ENCODE measurements around the gene KDR.

KDR gene

DNA sequence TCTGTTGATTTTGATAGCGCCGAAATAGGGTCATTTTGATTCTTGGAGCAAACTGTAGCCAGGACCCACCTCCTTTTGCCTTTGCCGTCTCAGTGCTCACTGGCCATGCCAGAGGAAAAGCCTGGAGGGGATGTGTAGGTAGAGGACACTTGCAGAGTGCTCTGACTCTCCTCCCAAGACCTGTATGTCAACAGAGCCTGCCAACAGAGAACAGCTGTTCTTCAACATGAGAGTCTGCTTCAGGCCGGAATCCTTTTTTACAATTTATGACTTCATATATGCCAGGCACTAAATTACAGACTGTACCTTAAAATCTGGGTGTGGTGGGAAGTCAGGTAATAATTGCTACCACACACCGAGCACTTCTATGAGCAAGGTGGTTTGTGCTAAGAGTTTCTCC, 94.2 kb downstream of the KDR start:
- no peak for DNase-seq (ENCODE audit: extremely low read depth in 1 of 2, low read depth in 1 of 2)

DNA sequence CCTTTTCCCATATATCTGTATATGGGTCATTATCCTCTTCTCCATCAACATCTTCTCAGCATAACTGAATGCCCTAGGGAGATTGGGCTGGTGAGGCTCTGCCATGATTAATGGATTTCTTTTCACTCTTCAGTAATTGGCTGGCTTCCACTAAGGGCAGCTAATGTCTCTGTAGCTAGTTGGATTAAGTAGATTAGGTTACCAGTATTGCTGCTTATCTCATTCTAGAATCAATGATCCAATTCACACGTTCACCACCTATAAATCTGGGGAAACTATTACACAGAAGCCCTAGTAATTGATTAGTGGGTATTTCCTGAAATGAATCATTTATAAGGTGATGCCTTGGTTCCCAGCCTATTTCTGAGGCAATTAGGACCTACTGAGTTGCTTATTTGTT, 94.8 kb downstream of the KDR start:
- DNase-seq (ENCODE audit: extremely low read depth in 1 of 2, low read depth in 1 of 2), result no peak

DNA sequence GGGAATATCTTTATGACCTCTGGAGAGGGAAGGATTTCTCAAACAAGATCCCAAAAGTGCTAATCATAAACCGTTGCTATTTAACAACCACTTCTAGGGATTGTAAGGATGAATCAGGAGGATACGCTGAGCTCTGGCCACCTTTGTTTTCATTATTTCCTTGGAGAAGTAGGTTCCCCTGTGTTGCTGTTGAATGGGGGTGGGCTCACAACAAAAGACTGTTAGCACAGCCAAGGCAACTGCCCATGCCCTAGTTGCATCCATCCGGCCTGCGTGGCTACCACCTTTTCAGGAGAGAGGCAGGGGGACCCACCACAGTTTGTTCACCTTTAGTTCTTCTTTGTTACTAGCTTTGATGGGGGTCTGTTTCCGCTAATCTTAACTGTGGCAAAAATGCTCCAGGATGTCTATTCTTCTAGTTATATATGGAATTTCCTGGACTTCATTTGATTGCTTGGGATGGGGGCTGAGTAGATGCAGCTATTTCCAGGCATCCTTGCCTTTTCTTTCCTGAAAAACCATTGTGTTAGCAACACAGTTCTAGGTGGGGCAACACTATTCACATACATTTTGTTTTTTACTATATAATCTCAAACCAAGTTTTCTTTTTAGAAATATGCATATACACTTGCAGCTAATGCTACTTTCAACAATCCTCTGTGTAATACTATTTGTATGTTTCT, 95.4 kb downstream of the KDR start:
- DNase-seq (ENCODE audit: extremely low read depth in 1 of 2, low read depth in 1 of 2), result no peak

DNA sequence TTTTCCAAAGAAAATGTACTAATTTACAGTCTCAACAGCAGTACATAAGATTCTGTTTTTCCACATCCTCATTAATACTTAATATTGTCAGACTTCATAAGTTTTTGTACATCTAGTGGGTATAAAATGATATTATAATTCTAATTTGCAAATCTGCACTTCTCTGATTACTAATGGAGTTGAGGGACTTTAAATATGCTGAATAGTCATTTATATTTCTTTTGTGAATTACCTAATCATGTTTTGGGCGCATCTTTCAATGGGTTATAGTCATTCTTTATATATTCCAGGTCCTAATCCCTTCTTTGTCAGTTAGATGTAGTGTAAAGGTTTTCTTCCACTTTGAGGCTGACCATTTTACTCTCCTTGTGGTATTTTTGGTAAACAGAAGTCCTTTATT, 96.1 kb downstream of the KDR start:
- no peak for DNase-seq (ENCODE audit: extremely low read depth in 1 of 2, low read depth in 1 of 2)
